HG03565 (cell line): ENCODE results near the gene SLIT3.

Experiments used
- ATAC-seq: cut with Tn5 transposase; IDR thresholded peaks from one replicate; pipeline ENCODE4 v1.9.1; 2021; ENCODE audit warnings: mild to moderate bottlenecking, moderate library complexity; ENCODE audit not compliant: unreplicated experiment

SLIT3 gene

GRCh38 chr5:168693297-168693696 lies 607.6 kb downstream of the SLIT3 start:
- ATAC-seq, result no peak

GRCh38 chr5:168691891-168692290 lies 609.0 kb downstream of the SLIT3 start:
- no peak for ATAC-seq

GRCh38 chr5:168689260-168689659 lies 611.7 kb downstream of the SLIT3 start:
- no peak for ATAC-seq

GRCh38 chr5:168686837-168687236 lies 614.1 kb downstream of the SLIT3 start:
- ATAC-seq, result no peak

GRCh38 chr5:168685566-168685965 lies 615.4 kb downstream of the SLIT3 start:
- no peak for ATAC-seq

GRCh38 chr5:168683927-168684295 lies 617.0 kb downstream of the SLIT3 start:
- no peak for ATAC-seq

- ATAC-seq, result no peak
Observed at GRCh38 chr5:168683247-168683926, 617.6 kb downstream of the SLIT3 start.

- ATAC-seq, result no peak
Observed at GRCh38 chr5:168681556-168682183, 619.3 kb downstream of the SLIT3 start.

- ATAC-seq, result no peak
Observed at GRCh38 chr5:168680395-168680794, 620.5 kb downstream of the SLIT3 start.

- peak; percentile 53 for ATAC-seq
Observed at GRCh38 chr5:168679515-168679920, 621.4 kb downstream of the SLIT3 start.

GRCh38 chr5:168676501-168676900 lies 624.4 kb downstream of the SLIT3 start:
- ATAC-seq, result no peak

- ATAC-seq, result no peak
Observed at GRCh38 chr5:168675883-168676408, 625.0 kb downstream of the SLIT3 start.

- ATAC-seq, result no peak
Observed at GRCh38 chr5:168674893-168675482, 626.0 kb downstream of the SLIT3 start.

- no peak for ATAC-seq
Observed at GRCh38 chr5:168672888-168673287, 628.1 kb downstream of the SLIT3 start.

GRCh38 chr5:168672016-168672415 lies 628.9 kb downstream of the SLIT3 start:
- no peak for ATAC-seq

GRCh38 chr5:168670881-168671575 lies 629.9 kb downstream of the SLIT3 start:
- ATAC-seq, result no peak

- no peak for ATAC-seq
Observed at GRCh38 chr5:168669668-168670378, 631.1 kb downstream of the SLIT3 start.

GRCh38 chr5:168669156-168669555 lies 631.8 kb downstream of the SLIT3 start:
- ATAC-seq, result no peak

- no peak for ATAC-seq
Observed at GRCh38 chr5:168668078-168668477, 632.9 kb downstream of the SLIT3 start.

- no peak for ATAC-seq
Observed at GRCh38 chr5:168667301-168667840, 633.6 kb downstream of the SLIT3 start.

- no peak for ATAC-seq
Observed at GRCh38 chr5:168666356-168666755, 634.6 kb downstream of the SLIT3 start.
